ENCODE results near the gene CCNH. TPM values are rescaled to one million over a fixed set of nuclear protein-coding genes. Genes with fewer than 3 reads are reported as not detected.

The CCNH gene
- total and polyA plus RNA-seq, 2 of the 4 experiments (the other 2 are of a cell fraction) = 37.4 to 100 TPM

DNA sequence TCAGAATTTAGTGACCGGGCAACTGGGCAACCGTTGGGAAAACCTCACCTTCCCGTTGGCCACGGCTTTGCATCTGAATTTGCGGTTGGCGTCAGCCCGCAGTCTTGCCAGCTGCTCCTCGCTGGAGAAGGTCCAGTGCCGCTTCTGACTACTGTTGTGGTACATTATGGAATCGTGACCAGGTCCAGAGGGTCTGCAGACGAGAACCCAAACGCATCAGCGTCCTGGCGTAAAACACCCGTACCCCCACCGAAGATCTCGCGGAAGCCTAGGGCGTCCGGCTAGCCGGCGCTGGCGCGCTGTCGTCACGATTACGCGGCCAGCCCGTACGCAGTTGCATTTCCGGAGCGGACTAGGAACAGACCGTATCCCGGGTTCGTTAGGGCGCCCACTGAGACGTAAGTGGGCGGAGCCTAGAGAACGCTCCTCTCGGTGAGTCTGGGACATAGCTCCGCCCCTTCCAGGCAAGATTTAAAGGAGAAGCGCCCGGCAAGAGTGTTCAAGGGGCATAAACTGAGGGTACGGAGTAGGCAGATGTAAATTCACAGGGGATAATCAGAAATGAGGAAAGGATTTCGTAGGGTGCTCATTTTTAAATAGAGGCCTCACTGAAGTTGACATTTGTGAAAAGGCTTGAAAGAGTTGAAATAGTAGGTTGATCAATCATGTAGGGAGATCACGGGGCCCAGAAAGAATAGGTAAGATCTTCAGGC is at the start of gene CCNH (continued):
- peak; percentile 76; the same call in 1 of the 2 replicates for TF ChIP-seq MAZ (IDR thresholded peaks at IDR 0.05; ENCODE audit: borderline replicate concordance, low read depth, low read length)
- TF ChIP-seq RCOR1 (IDR thresholded peaks at IDR 0.05; ENCODE audit: insufficient replicate concordance, low read length) = no peak
- no peak for TF ChIP-seq RAD21 (IDR thresholded peaks at IDR 0.05; ENCODE audit: low read length)
- no peak for TF ChIP-seq RFX5 (IDR thresholded peaks at IDR 0.05; ENCODE audit: low read depth, low read length)
- no peak for TF ChIP-seq CHD1 (IDR thresholded peaks at IDR 0.05; ENCODE audit: low read depth, low read length)

DNA sequence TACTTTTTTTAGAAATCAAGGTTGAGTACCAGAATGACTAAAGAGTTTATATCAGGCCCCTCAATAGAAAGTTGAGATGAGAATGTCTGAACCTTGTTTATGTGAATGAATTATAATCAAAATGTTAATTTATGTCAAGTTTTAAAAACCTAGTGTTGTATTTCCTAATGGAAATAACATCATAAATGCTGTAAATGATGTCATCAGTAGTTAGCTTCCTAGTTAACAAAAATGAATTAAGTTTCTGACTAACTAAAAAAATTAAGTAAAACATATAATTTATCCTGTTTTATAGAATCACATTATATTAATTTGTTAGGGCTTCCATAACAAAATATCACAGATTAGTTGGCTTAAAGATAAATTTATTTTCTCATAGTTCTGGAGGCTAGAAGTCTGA is 45.0 kb upstream of the CCNH start:
- H4K8ac ChIP-seq (ENCODE audit: low read depth in 2 of 2, low read length in 2 of 2) = no peak overlapping the region
- CTCF ChIA-PET = no interaction called here
- ATAC-seq (ENCODE audit: low read depth) = no peak
- no TSS peak for BruUV-seq (replicated peaks)
- H3K9me3 ChIP-seq (ENCODE audit: control insufficient read depth, insufficient read depth, low read length) = no peaks in the 10 kb centered on the region
- H3K27ac ChIP-seq (ENCODE audit: insufficient read depth, low read length) = no peak overlapping the region
- no peak overlapping the region for H3K9ac ChIP-seq (ENCODE audit: low read depth, low read length)
- in situ Hi-C loops (cut with MboI; ENCODE audit: low sequenced_read_pairs) = no loop called here
- H3K18ac ChIP-seq (ENCODE audit: low read depth, low read length) = no peak overlapping the region
- no peaks in the 10 kb centered on the region for H4K20me1 ChIP-seq (ENCODE audit: insufficient read depth, low read length)
- no peaks in the 10 kb centered on the region for H3K4me1 ChIP-seq (ENCODE audit: control insufficient read depth, insufficient read depth, low read length)
- no peak overlapping the region for H2BK120ac ChIP-seq (ENCODE audit: low read depth, low read length)
- H3K56ac ChIP-seq (ENCODE audit: extremely low read depth, insufficient read depth, low read length) = no peak overlapping the region
- H4K91ac ChIP-seq (ENCODE audit: insufficient read depth, low read depth, low read length) = no peak overlapping the region
- TF ChIP-seq CEBPB (IDR thresholded peaks at IDR 0.05; ENCODE audit: low read depth, low read length) (no peak), RCOR1 (IDR thresholded peaks at IDR 0.05; ENCODE audit: insufficient replicate concordance, low read length) (no peak), MXI1 (IDR thresholded peaks at IDR 0.05; ENCODE audit: borderline replicate concordance, low read depth, low read length) (no peak), RAD21 (IDR thresholded peaks at IDR 0.05; ENCODE audit: low read length) (no peak), POLR2A (IDR thresholded peaks at IDR 0.05; ENCODE audit: low read depth, low read length) (no peak)
- TF ChIP-seq, protein P1, sequence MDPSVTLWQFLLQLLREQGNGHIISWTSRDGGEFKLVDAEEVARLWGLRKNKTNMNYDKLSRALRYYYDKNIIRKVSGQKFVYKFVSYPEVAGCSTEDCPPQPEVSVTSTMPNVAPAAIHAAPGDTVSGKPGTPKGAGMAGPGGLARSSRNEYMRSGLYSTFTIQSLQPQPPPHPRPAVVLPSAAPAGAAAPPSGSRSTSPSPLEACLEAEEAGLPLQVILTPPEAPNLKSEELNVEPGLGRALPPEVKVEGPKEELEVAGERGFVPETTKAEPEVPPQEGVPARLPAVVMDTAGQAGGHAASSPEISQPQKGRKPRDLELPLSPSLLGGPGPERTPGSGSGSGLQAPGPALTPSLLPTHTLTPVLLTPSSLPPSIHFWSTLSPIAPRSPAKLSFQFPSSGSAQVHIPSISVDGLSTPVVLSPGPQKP (IDR thresholded peaks at IDR 0.05; ENCODE audit: borderline replicate concordance, low read depth, low read length) = no peak
- TF ChIP-seq, protein P2, sequence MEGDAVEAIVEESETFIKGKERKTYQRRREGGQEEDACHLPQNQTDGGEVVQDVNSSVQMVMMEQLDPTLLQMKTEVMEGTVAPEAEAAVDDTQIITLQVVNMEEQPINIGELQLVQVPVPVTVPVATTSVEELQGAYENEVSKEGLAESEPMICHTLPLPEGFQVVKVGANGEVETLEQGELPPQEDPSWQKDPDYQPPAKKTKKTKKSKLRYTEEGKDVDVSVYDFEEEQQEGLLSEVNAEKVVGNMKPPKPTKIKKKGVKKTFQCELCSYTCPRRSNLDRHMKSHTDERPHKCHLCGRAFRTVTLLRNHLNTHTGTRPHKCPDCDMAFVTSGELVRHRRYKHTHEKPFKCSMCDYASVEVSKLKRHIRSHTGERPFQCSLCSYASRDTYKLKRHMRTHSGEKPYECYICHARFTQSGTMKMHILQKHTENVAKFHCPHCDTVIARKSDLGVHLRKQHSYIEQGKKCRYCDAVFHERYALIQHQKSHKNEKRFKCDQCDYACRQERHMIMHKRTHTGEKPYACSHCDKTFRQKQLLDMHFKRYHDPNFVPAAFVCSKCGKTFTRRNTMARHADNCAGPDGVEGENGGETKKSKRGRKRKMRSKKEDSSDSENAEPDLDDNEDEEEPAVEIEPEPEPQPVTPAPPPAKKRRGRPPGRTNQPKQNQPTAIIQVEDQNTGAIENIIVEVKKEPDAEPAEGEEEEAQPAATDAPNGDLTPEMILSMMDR (conservative IDR thresholded peaks at IDR 0.05; ENCODE audit: low read depth, low read length) = no peak
- DNase-seq = no peak
- H3K27me3 ChIP-seq (ENCODE audit: control insufficient read depth, insufficient read depth, low read length) = no peaks in the 10 kb centered on the region; the same call in 1 of the 2 replicates
- no peaks in the 10 kb centered on the region for H3K9me1 ChIP-seq (ENCODE audit: insufficient read depth, low read length)
- no peaks in the 10 kb centered on the region for H3K36me3 ChIP-seq (ENCODE audit: control insufficient read depth, insufficient read depth, low read length)
- H3K4me3 ChIP-seq (ENCODE audit: insufficient read depth, low read depth, low read length) = no peak overlapping the region
- H2AK5ac ChIP-seq (ENCODE audit: low read depth, low read length) = no peak overlapping the region
- no peak overlapping the region for H3K23ac ChIP-seq (ENCODE audit: low read depth, low read length)
- H3K14ac ChIP-seq (replicated peaks; ENCODE audit: low read depth, low read length) = no peak overlapping the region
- no peak overlapping the region for H2BK20ac ChIP-seq (ENCODE audit: low read depth, low read length)
- dilution Hi-C loops (cut with HindIII; ENCODE audit: low sequenced_read_pairs, unreplicated experiment) = no loop called here
- POLR2A ChIA-PET (ENCODE audit: unreplicated experiment) = no interaction called here
- no peaks in the 10 kb centered on the region for H3K79me1 ChIP-seq (ENCODE audit: low read depth in 1 of 2, low read length in 2 of 2)
- no peak overlapping the region for H2BK5ac ChIP-seq (ENCODE audit: low read depth, low read length, poor library complexity, severe bottlenecking)
- intact Hi-C loops (cut with micrococcal nuclease) = no loop called here
- H3K4me2 ChIP-seq (ENCODE audit: low read depth, low read length) = no peak overlapping the region
- no peak overlapping the region for H2BK15ac ChIP-seq (ENCODE audit: low read depth, low read length)
- H2AFZ ChIP-seq (replicated peaks; ENCODE audit: low read length, poor library complexity) = no peak overlapping the region
- no peak overlapping the region for H2AK9ac ChIP-seq (replicated peaks; ENCODE audit: low read depth, low read length, poor library complexity)
- H3K4ac ChIP-seq (ENCODE audit: low read depth, low read length) = no peak overlapping the region
- H4K5ac ChIP-seq (ENCODE audit: low read depth, low read length) = no peak overlapping the region

Data from IMR-90 (cell line).